Sigmoid colon (tissue), 7 donors: ENCODE data around the gene IKBKE. TPM values are rescaled to one million over a fixed set of nuclear protein-coding genes. Genes with fewer than 3 reads are reported as not detected.

ENCODE experiments used
- DNase-seq: peaks from one replicate; pipeline ENCODE4 v3.0.0-alpha.2; 2019
- H3K27ac ChIP-seq, 4 donors: fragments of 200-600 bp; sonication (generic); one replicate each; pipeline ENCODE4 v1.5.1; 2016 to 2019; ENCODE audit warnings: mild to moderate bottlenecking in 1 of 4
- H3K27me3 ChIP-seq, 3 donors: fragments of 200-600 bp; sonication (generic); one replicate each; pipeline ENCODE4 v1.5.1; 2019; ENCODE audit warnings: mild to moderate bottlenecking in 1 of 3
- H3K36me3 ChIP-seq, 4 donors: fragments of 200-600 bp; sonication (generic); one replicate each; pipeline ENCODE4 v1.5.1; 2016 to 2019
- H3K4me1 ChIP-seq, 4 donors: fragments of 200-600 bp; sonication (generic); one replicate each; pipeline ENCODE4 v1.5.1; 2017 to 2019
- H3K4me3 ChIP-seq, 4 donors: fragments of 200-600 bp; sonication (generic); one replicate each; pipeline ENCODE4 v1.5.1; 2017 to 2019; ENCODE audit warnings: mild to moderate bottlenecking in 2 of 4, moderate library complexity in 1 of 4
- H3K9me3 ChIP-seq, 4 donors: fragments of 200-600 bp in 3 of 4; sonication (generic) in 3 of 4; one replicate each; pipeline versions ENCODE4 v1.5.1 to v1.6.1; 2013 to 2019
- EP300 ChIP-seq, 4 donors: sonication (generic); formaldehyde crosslinking; IDR thresholded peaks; one replicate each; pipeline ENCODE4 v1.6.1; 2017; ENCODE audit warnings: antibody characterized with exemption in 4 of 4
- POLR2A ChIP-seq, 2 donors: fragments of 450-650 bp; IDR thresholded peaks; one replicate each; pipeline ENCODE4 v1.6.1; 2016; ENCODE audit warnings: antibody characterized with exemption in 2 of 2, mild to moderate bottlenecking in 2 of 2, moderate library complexity in 2 of 2
- POLR2AphosphoS5 ChIP-seq, 4 donors: sonication (generic); formaldehyde crosslinking; IDR thresholded peaks; one replicate each; pipeline ENCODE4 v1.6.1; 2017; ENCODE audit warnings: antibody characterized with exemption in 4 of 4
- WGBS, 2 donors: extraction: QIAGEN DNeasy Blood & Tissue Kit; methylation state at CpG; one replicate each; pipeline ENCODE4 v1.1.7; 2013; 5-methylcytosine and 5-hydroxymethylcytosine counted together
- intact Hi-C: fragments of 100-400 bp; cut with DNase I; formaldehyde crosslinking; loops from one replicate; pipeline ENCODE4 v1.15.1; 2023
- polyA plus RNA-seq, 3 donors: library from polyadenylated mRNA; stranded (reverse); fragments of 200-250 nt; gene quantifications; one replicate each; pipeline ENCODE4 v1.2.3, GENCODE V29; 2013
- total RNA-seq, 4 donors: library from RNA; depleted of rRNA; stranded (reverse); fragments of >200 nt; gene quantifications; one replicate each; pipeline ENCODE4 v1.1.0, GENCODE V29; 2016
- TF ChIP-seq, protein P1 (sequence below), 4 experiments: fragments of 450-650 bp in 3 of 4; fragments of 200-600 bp in 1 of 4; IDR thresholded peaks; one replicate each; pipeline ENCODE4 v1.5.1; 2016 to 2019; ENCODE audit warnings: antibody characterized with exemption in 4 of 4, mild to moderate bottlenecking in 3 of 4, moderate library complexity in 2 of 4
- donor health status: healthy with polysubstance abuse.
- donor health status: Bipolar disorder and iron deficiency.
- donor health status: healthy.

IKBKE gene
- total and polyA plus RNA-seq, 7 donors: 1.6 to 23.2 (median 3.2) TPM

- Histone ChIP-seq H3K27ac (no peak overlapping the region), H3K27me3 (peaks cover 0 to 20% (median 0%) of the 10 kb centered on the region in 3 donors), H3K4me3 (peak overlapping the region in 2 of 4 donors; percentile 58 to 60), H3K36me3 (peaks cover 0 to 2% (median 0%) of the 10 kb centered on the region in 4 donors), H3K9me3 (no peaks in the 10 kb centered on the region), H3K4me1 (peaks cover 0 to 20% (median 19%) of the 10 kb centered on the region in 4 donors)
- TF ChIP-seq, protein P1, sequence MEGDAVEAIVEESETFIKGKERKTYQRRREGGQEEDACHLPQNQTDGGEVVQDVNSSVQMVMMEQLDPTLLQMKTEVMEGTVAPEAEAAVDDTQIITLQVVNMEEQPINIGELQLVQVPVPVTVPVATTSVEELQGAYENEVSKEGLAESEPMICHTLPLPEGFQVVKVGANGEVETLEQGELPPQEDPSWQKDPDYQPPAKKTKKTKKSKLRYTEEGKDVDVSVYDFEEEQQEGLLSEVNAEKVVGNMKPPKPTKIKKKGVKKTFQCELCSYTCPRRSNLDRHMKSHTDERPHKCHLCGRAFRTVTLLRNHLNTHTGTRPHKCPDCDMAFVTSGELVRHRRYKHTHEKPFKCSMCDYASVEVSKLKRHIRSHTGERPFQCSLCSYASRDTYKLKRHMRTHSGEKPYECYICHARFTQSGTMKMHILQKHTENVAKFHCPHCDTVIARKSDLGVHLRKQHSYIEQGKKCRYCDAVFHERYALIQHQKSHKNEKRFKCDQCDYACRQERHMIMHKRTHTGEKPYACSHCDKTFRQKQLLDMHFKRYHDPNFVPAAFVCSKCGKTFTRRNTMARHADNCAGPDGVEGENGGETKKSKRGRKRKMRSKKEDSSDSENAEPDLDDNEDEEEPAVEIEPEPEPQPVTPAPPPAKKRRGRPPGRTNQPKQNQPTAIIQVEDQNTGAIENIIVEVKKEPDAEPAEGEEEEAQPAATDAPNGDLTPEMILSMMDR (IDR thresholded peaks at IDR 0.05): no peak
- TF ChIP-seq POLR2AphosphoS5 (IDR thresholded peaks at IDR 0.05) (no peak), POLR2A (IDR thresholded peaks at IDR 0.05) (no peak)
- no peak for DNase-seq
- 43 to 50% methylated on average over 7 of the region's 7 CpGs for WGBS, 2 donors
- intact Hi-C loops: no loop called here
These were observed 1.1 kb downstream of the IKBKE start for GRCh38 chr1:206471415-206471801.

DNA sequence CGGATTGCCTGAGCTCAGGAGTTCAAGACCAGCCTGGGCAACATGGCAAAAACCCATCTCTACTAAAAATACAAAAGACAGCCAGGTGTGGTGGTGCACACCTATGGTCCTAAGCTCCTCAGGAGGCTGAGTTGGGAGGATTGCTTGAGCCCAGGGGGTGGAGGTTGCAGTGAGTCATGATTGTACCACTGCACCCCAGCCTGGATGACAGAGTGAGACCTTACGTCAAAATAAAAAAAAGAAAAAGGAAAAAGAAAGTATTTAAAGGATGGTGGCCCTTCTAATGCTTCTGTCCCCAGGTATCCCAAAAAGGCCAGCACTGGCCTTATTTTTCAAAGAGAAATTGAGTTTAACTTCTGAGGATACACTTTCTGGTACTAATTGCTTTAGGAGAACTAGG is 1.7 kb downstream of the IKBKE start:
- no peak for DNase-seq
- TF ChIP-seq POLR2AphosphoS5 (IDR thresholded peaks at IDR 0.05) (no peak), EP300 (IDR thresholded peaks at IDR 0.05) (no peak), POLR2A (IDR thresholded peaks at IDR 0.05) (no peak)
- TF ChIP-seq, protein P1 (IDR thresholded peaks at IDR 0.05): no peak
- no peaks in the 10 kb centered on the region for H3K9me3 ChIP-seq
- peaks cover 0 to 20% (median 19%) of the 10 kb centered on the region in 4 donors for H3K4me1 ChIP-seq
- WGBS, 2 donors: 71 to 87% methylated on average over 2 of the region's 2 CpGs
- peaks cover 0 to 6% (median 0%) of the 10 kb centered on the region in 4 donors for H3K36me3 ChIP-seq
- H3K27me3 ChIP-seq: peaks cover 0 to 19% (median 0%) of the 10 kb centered on the region in 3 donors
- H3K27ac ChIP-seq: no peak overlapping the region
- no peak overlapping the region for H3K4me3 ChIP-seq
- intact Hi-C loops: no loop called here

DNA sequence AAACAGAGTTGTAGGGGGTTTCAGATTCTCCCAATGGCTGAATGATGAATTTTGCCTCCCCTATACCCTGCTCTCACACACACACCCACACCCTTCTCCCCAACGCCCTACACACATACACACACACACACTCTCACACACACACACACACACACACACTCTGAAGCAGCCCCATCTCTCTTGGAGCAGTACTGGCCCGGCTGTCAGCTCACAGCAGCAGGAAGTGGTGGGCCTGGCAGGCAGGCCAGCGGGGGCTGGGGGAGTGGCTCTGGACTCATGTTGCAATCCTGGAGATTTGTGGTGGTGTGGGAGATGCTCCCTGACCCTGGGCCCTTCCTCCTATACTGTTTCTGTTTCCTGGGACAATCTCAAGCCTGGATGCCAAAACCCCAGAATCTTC is 2.2 kb downstream of the IKBKE start:
- no peaks in the 10 kb centered on the region for H3K9me3 ChIP-seq
- H3K36me3 ChIP-seq: peaks cover 0 to 6% (median 0%) of the 10 kb centered on the region in 4 donors
- H3K27ac ChIP-seq: no peak overlapping the region
- intact Hi-C loops: no loop called here
- H3K4me3 ChIP-seq: no peak overlapping the region
- peaks cover 0 to 20% (median 19%) of the 10 kb centered on the region in 4 donors for H3K4me1 ChIP-seq
- TF ChIP-seq POLR2AphosphoS5 (IDR thresholded peaks at IDR 0.05) (no peak), POLR2A (IDR thresholded peaks at IDR 0.05) (no peak), EP300 (IDR thresholded peaks at IDR 0.05) (no peak)
- TF ChIP-seq, protein P1 (IDR thresholded peaks at IDR 0.05): no peak
- 27 to 43% methylated on average over 3 of the region's 3 CpGs for WGBS, 2 donors
- H3K27me3 ChIP-seq: peaks cover 0 to 14% (median 0%) of the 10 kb centered on the region in 3 donors
- DNase-seq: no peak

DNA sequence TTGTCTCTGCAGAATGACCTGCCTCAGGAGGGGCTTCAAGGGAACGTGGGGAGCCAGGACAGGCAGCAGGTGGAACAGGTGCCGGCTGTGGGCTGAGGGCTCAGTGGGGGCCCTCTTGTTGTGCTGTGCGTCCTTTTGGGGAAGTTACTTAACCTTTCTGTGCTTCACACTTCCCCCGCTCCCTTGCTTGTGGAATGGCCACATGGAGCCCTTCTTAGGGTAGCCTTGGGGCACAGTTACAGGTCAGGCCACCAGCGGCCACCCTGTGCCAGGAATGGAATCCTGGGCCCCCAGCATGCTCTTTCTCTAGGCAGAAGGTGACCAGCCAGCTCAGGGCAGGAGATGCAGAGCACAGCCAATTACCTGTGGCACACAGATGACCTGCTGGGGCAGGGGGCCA is 2.6 kb downstream of the IKBKE start:
- no peaks in the 10 kb centered on the region for H3K9me3 ChIP-seq
- H3K4me1 ChIP-seq: peaks cover 0 to 20% (median 19%) of the 10 kb centered on the region in 4 donors
- intact Hi-C loops: no loop called here
- TF ChIP-seq, protein P1 (IDR thresholded peaks at IDR 0.05): no peak
- no peak for TF ChIP-seq POLR2AphosphoS5 (IDR thresholded peaks at IDR 0.05)
- TF ChIP-seq POLR2A (IDR thresholded peaks at IDR 0.05): no peak
- no peak for TF ChIP-seq EP300 (IDR thresholded peaks at IDR 0.05)
- no peak overlapping the region for H3K4me3 ChIP-seq
- H3K36me3 ChIP-seq: peaks cover 0 to 6% (median 0%) of the 10 kb centered on the region in 4 donors
- no peak for DNase-seq
- 55 to 71% methylated on average over 5 of the region's 5 CpGs for WGBS, 2 donors
- H3K27ac ChIP-seq: no peak overlapping the region
- H3K27me3 ChIP-seq: peaks cover 0 to 10% (median 0%) of the 10 kb centered on the region in 3 donors

- Histone ChIP-seq H3K4me1 (peaks cover 0 to 8% (median 5%) of the 10 kb centered on the region in 4 donors), H3K9me3 (no peaks in the 10 kb centered on the region), H3K27ac (no peak overlapping the region), H3K4me3 (no peak overlapping the region), H3K36me3 (peaks cover 0 to 6% (median 0%) of the 10 kb centered on the region in 4 donors), H3K27me3 (no peaks in the 10 kb centered on the region)
- intact Hi-C loops: no loop called here
- no peak for DNase-seq
- WGBS, 2 donors: 94% methylated on average over 17 of the region's 17 CpGs
- no peak for TF ChIP-seq POLR2A (IDR thresholded peaks at IDR 0.05)
- TF ChIP-seq EP300 (IDR thresholded peaks at IDR 0.05): no peak
- TF ChIP-seq, protein P1 (IDR thresholded peaks at IDR 0.05): no peak
- TF ChIP-seq POLR2AphosphoS5 (IDR thresholded peaks at IDR 0.05): no peak
These were observed 5.8 kb downstream of the IKBKE start for GRCh38 chr1:206476058-206476457.
